K562 (cell line): Measurements from ENCODE around the gene IFIT5. TPM values are rescaled to one million over a fixed set of nuclear protein-coding genes. Genes with fewer than 3 reads are reported as not detected.

Experiments used
- MYC ChIP-seq, 2 experiments: fragments of 250-450 bp in 1 of 2; sonication (Bioruptor Pico) in 1 of 2; IDR thresholded peaks; 2 replicates each; pipeline versions ENCODE4 v1.5.1 to v1.6.1; 2012 to 2021; ENCODE audit warnings: low read depth in 2 of 2, borderline replicate concordance in 1 of 2, improper control_type of control experiment in 1 of 2, low read length in 1 of 2, mild to moderate bottlenecking in 1 of 2, moderate library complexity in 1 of 2
- TCF7L2 ChIP-seq: fragments of 150-350 bp; IDR thresholded peaks from 2 replicates; pipeline ENCODE4 v1.6.1; 2016; ENCODE audit warnings: low read depth, mild to moderate bottlenecking, low read length, moderate library complexity
- TEAD4 ChIP-seq, 2 experiments: sonication (generic) in 1 of 2; formaldehyde crosslinking in 1 of 2; IDR thresholded peaks; 2 replicates each; pipeline versions ENCODE4 v1.6.1 to v1.8.0; 2012 to 2022; ENCODE audit warnings: borderline replicate concordance in 1 of 2, inconsistent platforms in 1 of 2, low read length in 1 of 2, mild to moderate bottlenecking in 1 of 2, missing genetic modification reagents in 1 of 2
- XRCC4 ChIP-seq: IDR thresholded peaks from one replicate; pipeline ENCODE4 v1.6.1; 2011; ENCODE audit not compliant: insufficient read depth, insufficient read length; ENCODE audit errors: extremely low read depth
- ZNF384 ChIP-seq: IDR thresholded peaks from 2 replicates; pipeline ENCODE4 v1.6.1; 2012; ENCODE audit warnings: low read depth, low read length, improper control_type of control experiment
- ZNF589 ChIP-seq: fragments of 200-800 bp; sonication (Bioruptor generic); IDR thresholded peaks from 2 replicates; pipeline ENCODE4 v1.6.1; 2016; ENCODE audit warnings: low read depth, missing genetic modification characterization, missing compliant biosample characterization
- polyA plus RNA-seq, 8 experiments: library from polyadenylated mRNA; depleted of rRNA in 4 of 8; stranded (reverse) in 5 of 8; unstranded in 3 of 8; fragments of >200 nt; fragmentation: Nextera tagmentation in 2 of 8; fragmentation: Illumina TruSeq in 1 of 8; extraction: Ambion mirVana in 2 of 8; extraction: Trizol in 1 of 8; gene quantifications; 2 replicates each; pipeline versions ENCODE4 v1.2.1 to v1.2.3, GENCODE V29; 2011 to 2014; ENCODE audit warnings: inconsistent platforms in 1 of 8, missing spikeins in 1 of 8
- total RNA-seq, 7 experiments: library from RNA; depleted of rRNA in 6 of 7; stranded (reverse); fragments of >200 nt in 6 of 7; fragmentation: Illumina TruSeq in 2 of 7; extraction: Trizol in 2 of 7; gene quantifications; 2 replicates each; pipeline versions ENCODE4 v1.2.1 to v1.2.3, GENCODE V29; 2011 to 2021; ENCODE audit warnings: low replicate concordance in 1 of 7
- TF ChIP-seq, protein P1 (sequence below): fragments of 250-450 bp; sonication (Bioruptor Pico); IDR thresholded peaks from 2 replicates; pipeline ENCODE4 v1.4.0; 2020; ENCODE audit warnings: borderline replicate concordance
- TF ChIP-seq, protein P2 (sequence below): sonication (generic); formaldehyde crosslinking; IDR thresholded peaks from 2 replicates; pipeline ENCODE4 v1.8.1; 2023; ENCODE audit warnings: mild to moderate bottlenecking, missing genetic modification reagents
- TF ChIP-seq, protein P3 (sequence below): sonication (generic); formaldehyde crosslinking; IDR thresholded peaks from 2 replicates; pipeline ENCODE4 v1.4.0; 2020; ENCODE audit warnings: mild to moderate bottlenecking, missing genetic modification reagents
- TF ChIP-seq, protein P4 (sequence below): sonication (generic); IDR thresholded peaks from 2 replicates; pipeline ENCODE4 v1.6.1; 2016

The IFIT5 gene
- total and polyA plus RNA-seq, 9 of the 15 experiments (the other 6 are each of a cell fraction or from before 2014, with no cell fraction given) = 0.04 to 0.11 (median 0.06) TPM; not detected in 5

DNA sequence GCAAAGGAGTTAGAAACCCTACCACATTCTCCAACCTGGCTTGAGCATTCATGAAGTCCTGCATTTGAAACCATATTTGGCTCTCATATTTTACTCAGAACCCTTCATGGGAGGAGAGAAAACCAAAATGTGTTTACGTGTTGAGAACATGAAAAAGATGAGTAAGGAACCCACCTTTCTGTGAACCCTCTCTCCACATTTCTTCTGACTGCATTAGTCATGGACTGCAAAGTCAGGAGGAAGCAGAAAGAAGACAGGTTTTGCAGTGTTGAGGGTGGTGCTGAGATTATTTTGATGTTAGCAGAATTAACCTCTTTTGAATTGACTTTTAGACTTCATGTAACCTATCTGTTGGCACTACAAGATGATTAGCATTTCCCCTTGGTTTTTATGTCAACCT lies 31.6 kb upstream of the IFIT5 start (continued):
- no peak for TF ChIP-seq ZNF384
- no peak for TF ChIP-seq ZNF589 (CRISPR knock-in tag)
- TF ChIP-seq, protein P1, sequence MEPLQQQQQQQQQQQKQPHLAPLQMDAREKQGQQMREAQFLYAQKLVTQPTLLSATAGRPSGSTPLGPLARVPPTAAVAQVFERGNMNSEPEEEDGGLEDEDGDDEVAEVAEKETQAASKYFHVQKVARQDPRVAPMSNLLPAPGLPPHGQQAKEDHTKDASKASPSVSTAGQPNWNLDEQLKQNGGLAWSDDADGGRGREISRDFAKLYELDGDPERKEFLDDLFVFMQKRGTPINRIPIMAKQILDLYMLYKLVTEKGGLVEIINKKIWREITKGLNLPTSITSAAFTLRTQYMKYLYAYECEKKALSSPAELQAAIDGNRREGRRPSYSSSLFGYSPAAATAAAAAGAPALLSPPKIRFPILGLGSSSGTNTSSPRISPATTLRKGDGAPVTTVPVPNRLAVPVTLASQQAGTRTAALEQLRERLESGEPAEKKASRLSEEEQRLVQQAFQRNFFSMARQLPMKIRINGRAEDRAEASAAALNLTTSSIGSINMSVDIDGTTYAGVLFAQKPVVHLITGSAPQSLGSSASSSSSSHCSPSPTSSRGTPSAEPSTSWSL (CRISPR knock-in tag) = no peak
- TF ChIP-seq, protein P2, sequence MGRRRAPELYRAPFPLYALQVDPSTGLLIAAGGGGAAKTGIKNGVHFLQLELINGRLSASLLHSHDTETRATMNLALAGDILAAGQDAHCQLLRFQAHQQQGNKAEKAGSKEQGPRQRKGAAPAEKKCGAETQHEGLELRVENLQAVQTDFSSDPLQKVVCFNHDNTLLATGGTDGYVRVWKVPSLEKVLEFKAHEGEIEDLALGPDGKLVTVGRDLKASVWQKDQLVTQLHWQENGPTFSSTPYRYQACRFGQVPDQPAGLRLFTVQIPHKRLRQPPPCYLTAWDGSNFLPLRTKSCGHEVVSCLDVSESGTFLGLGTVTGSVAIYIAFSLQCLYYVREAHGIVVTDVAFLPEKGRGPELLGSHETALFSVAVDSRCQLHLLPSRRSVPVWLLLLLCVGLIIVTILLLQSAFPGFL = no peak
- TF ChIP-seq, protein P3, sequence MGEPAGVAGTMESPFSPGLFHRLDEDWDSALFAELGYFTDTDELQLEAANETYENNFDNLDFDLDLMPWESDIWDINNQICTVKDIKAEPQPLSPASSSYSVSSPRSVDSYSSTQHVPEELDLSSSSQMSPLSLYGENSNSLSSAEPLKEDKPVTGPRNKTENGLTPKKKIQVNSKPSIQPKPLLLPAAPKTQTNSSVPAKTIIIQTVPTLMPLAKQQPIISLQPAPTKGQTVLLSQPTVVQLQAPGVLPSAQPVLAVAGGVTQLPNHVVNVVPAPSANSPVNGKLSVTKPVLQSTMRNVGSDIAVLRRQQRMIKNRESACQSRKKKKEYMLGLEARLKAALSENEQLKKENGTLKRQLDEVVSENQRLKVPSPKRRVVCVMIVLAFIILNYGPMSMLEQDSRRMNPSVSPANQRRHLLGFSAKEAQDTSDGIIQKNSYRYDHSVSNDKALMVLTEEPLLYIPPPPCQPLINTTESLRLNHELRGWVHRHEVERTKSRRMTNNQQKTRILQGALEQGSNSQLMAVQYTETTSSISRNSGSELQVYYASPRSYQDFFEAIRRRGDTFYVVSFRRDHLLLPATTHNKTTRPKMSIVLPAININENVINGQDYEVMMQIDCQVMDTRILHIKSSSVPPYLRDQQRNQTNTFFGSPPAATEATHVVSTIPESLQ (CRISPR knock-in tag) = no peak
- no peak for TF ChIP-seq XRCC4
- TF ChIP-seq, protein P4, sequence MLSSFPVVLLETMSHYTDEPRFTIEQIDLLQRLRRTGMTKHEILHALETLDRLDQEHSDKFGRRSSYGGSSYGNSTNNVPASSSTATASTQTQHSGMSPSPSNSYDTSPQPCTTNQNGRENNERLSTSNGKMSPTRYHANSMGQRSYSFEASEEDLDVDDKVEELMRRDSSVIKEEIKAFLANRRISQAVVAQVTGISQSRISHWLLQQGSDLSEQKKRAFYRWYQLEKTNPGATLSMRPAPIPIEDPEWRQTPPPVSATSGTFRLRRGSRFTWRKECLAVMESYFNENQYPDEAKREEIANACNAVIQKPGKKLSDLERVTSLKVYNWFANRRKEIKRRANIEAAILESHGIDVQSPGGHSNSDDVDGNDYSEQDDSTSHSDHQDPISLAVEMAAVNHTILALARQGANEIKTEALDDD = no peak
- TF ChIP-seq TCF7L2 = no peak
- TF ChIP-seq TEAD4 (IDR thresholded peaks at IDR 0.05; ENCODE audit: low read length) = no peak
- TF ChIP-seq TEAD4 (CRISPR knock-in tag; IDR thresholded peaks at IDR 0.05; ENCODE audit: borderline replicate concordance) = no peak
- TF ChIP-seq MYC (IDR thresholded peaks at IDR 0.05; ENCODE audit: low read depth, low read length) = no peak
- TF ChIP-seq MYC (CRISPR knock-in tag; IDR thresholded peaks at IDR 0.05; ENCODE audit: borderline replicate concordance, low read depth) = no peak
